OCI-LY3 (cell line): ENCODE measurements around the gene SLC25A48.

Experiments used
- CTCF ChIP-seq: fragments of 200-600, 300-600 bp; sonication (generic); IDR thresholded peaks from 2 replicates; pipeline ENCODE4 v1.5.1; 2014; ENCODE audit warnings: antibody characterized with exemption, low read length, low read depth
- EZH2phosphoT487 ChIP-seq: fragments of 200-600 bp; shearing (Covaris generic); IDR thresholded peaks from 2 replicates; pipeline ENCODE4 v1.6.1; 2018; ENCODE audit warnings: antibody characterized with exemption, mixed run types, low read depth

- TF ChIP-seq CTCF, result no peak
- no peak for TF ChIP-seq EZH2phosphoT487
Measured at GRCh38 chr5:135873831-135874230, 39.4 kb downstream of the SLC25A48 start.
